IMR-90 (cell line): ENCODE results near the gene GAREM2. TPM values are rescaled to one million over a fixed set of nuclear protein-coding genes. Genes with fewer than 3 reads are reported as not detected.

ENCODE experiments used
- ATAC-seq: fragments of 200-7000 bp; cut with Tn5 transposase; 2 replicates; pipeline ENCODE4 v1.9.1; 2020; ENCODE audit warnings: low read depth, mild to moderate bottlenecking, moderate library complexity
- BruUV-seq: library from RNA; stranded (reverse); fragments of 400-500 nt; replicated peaks from 2 replicates; lab custom pipeline; 2021; lab: Mats Ljungman, UMichigan
- CTCF ChIA-PET: fragments of 300-600 bp; formaldehyde crosslinking; extraction: SDS; loops from one replicate; lab custom pipeline; 2021; ENCODE audit warnings: antibody characterized with exemption; lab: Yijun Ruan, JAX
- POLR2A ChIA-PET: fragments of 300-600 bp; sonication (Branson Sonifier 250); formaldehyde crosslinking; loops from one replicate; lab custom pipeline; 2022; ENCODE audit warnings: antibody characterized with exemption; ENCODE audit not compliant: unreplicated experiment; lab: Charles Lee
- DNase-seq: peaks from one replicate; pipeline ENCODE4 v3.0.0; 2013
- H2AFZ ChIP-seq: replicated peaks from 2 replicates; pipeline ENCODE3; 2013; ENCODE audit warnings: low read length, mild to moderate bottlenecking; ENCODE audit not compliant: poor library complexity
- H2AK5ac ChIP-seq: 2 replicates; pipeline ENCODE4 v1.6.1; 2013; ENCODE audit warnings: low read depth, low read length, inconsistent platforms
- H2AK9ac ChIP-seq: replicated peaks from 2 replicates; pipeline ENCODE3; 2013; ENCODE audit warnings: mild to moderate bottlenecking, low read depth, low read length, moderate library complexity; ENCODE audit not compliant: poor library complexity
- H2BK120ac ChIP-seq: 2 replicates; pipeline ENCODE4 v1.6.1; 2013; ENCODE audit warnings: low read depth, low read length, inconsistent platforms
- H2BK15ac ChIP-seq: 3 replicates; pipeline ENCODE4 v1.6.1; 2013; ENCODE audit warnings: low read depth, low read length, inconsistent platforms
- H2BK20ac ChIP-seq: 2 replicates; pipeline ENCODE4 v1.6.1; 2013; ENCODE audit warnings: low read depth, mild to moderate bottlenecking, inconsistent platforms, low read length, moderate library complexity
- H2BK5ac ChIP-seq: 2 replicates; pipeline ENCODE4 v1.6.1; 2013; ENCODE audit warnings: mild to moderate bottlenecking, low read depth, low read length, inconsistent platforms; ENCODE audit not compliant: poor library complexity, severe bottlenecking
- H3K14ac ChIP-seq: replicated peaks from 2 replicates; pipeline ENCODE4 v1.6.1; 2013; ENCODE audit warnings: low read depth, low read length, inconsistent platforms
- H3K18ac ChIP-seq: 2 replicates; pipeline ENCODE4 v1.6.1; 2013; ENCODE audit warnings: low read depth, low read length, control low read depth
- H3K23ac ChIP-seq: 2 replicates; pipeline ENCODE4 v1.6.1; 2013; ENCODE audit warnings: low read depth, low read length, inconsistent platforms
- H3K27ac ChIP-seq: 2 replicates; pipeline ENCODE4 v1.5.1; 2013; ENCODE audit warnings: mild to moderate bottlenecking, control low read depth, low read length; ENCODE audit not compliant: insufficient read depth
- H3K27me3 ChIP-seq: 2 replicates; pipeline ENCODE4 v1.6.1; 2013; ENCODE audit warnings: low read length; ENCODE audit not compliant: control insufficient read depth, insufficient read depth
- H3K36me3 ChIP-seq: 2 replicates; pipeline ENCODE4 v1.6.1; 2013; ENCODE audit warnings: low read length, mixed read lengths; ENCODE audit not compliant: control insufficient read depth, insufficient read depth
- H3K4ac ChIP-seq: 2 replicates; pipeline ENCODE4 v1.6.1; 2013; ENCODE audit warnings: low read depth, low read length, inconsistent platforms
- H3K4me1 ChIP-seq: 2 replicates; pipeline ENCODE4 v1.6.1; 2013; ENCODE audit warnings: low read length, mixed read lengths; ENCODE audit not compliant: control insufficient read depth, insufficient read depth
- H3K4me2 ChIP-seq: 2 replicates; pipeline ENCODE4 v1.6.1; 2013; ENCODE audit warnings: low read depth, mild to moderate bottlenecking, control low read depth, low read length, moderate library complexity
- H3K4me3 ChIP-seq: 2 replicates; pipeline ENCODE4 v1.5.1; 2013; ENCODE audit warnings: low read depth, mild to moderate bottlenecking, control low read depth, low read length, moderate library complexity; ENCODE audit not compliant: insufficient read depth
- H3K56ac ChIP-seq: 2 replicates; pipeline ENCODE4 v1.6.1; 2013; ENCODE audit warnings: low read length, inconsistent platforms; ENCODE audit not compliant: insufficient read depth; ENCODE audit errors: extremely low read depth
- H3K79me1 ChIP-seq, 2 experiments: 2 replicates each; pipeline ENCODE4 v1.6.1; 2013; ENCODE audit warnings: low read length in 2 of 2, inconsistent platforms in 1 of 2, low read depth in 1 of 2
- H3K9ac ChIP-seq: 2 replicates; pipeline ENCODE4 v1.6.1; 2013; ENCODE audit warnings: low read depth, low read length, control low read depth
- H3K9me1 ChIP-seq: 2 replicates; pipeline ENCODE4 v1.6.1; 2013; ENCODE audit warnings: low read length, inconsistent platforms; ENCODE audit not compliant: insufficient read depth
- H3K9me3 ChIP-seq: 2 replicates; pipeline ENCODE4 v1.6.1; 2013; ENCODE audit warnings: low read length; ENCODE audit not compliant: control insufficient read depth, insufficient read depth
- H4K20me1 ChIP-seq: 2 replicates; pipeline ENCODE4 v1.6.1; 2013; ENCODE audit warnings: low read length, inconsistent platforms; ENCODE audit not compliant: insufficient read depth
- H4K5ac ChIP-seq: 2 replicates; pipeline ENCODE4 v1.6.1; 2013; ENCODE audit warnings: mild to moderate bottlenecking, low read depth, low read length, control low read depth
- H4K8ac ChIP-seq, 2 experiments: 2 replicates each; pipeline ENCODE4 v1.6.1; 2013; ENCODE audit warnings: low read depth in 2 of 2, low read length in 2 of 2, control low read depth in 1 of 2, inconsistent platforms in 1 of 2
- H4K91ac ChIP-seq: 2 replicates; pipeline ENCODE4 v1.6.1; 2013; ENCODE audit warnings: low read depth, low read length, inconsistent platforms; ENCODE audit not compliant: insufficient read depth
- CEBPB ChIP-seq: IDR thresholded peaks from 2 replicates; pipeline ENCODE4 v1.6.1; 2012; ENCODE audit warnings: low read depth, low read length, improper control_type of control experiment
- ELK1 ChIP-seq: fragments of 150-350 bp; IDR thresholded peaks from 2 replicates; pipeline ENCODE4 v1.6.1; 2016; ENCODE audit warnings: low read depth, mild to moderate bottlenecking, low read length, moderate library complexity, borderline replicate concordance
- FOS ChIP-seq: fragments of 150-350 bp; IDR thresholded peaks from 2 replicates; pipeline ENCODE4 v1.6.1; 2016; ENCODE audit warnings: low read depth, low read length
- MAFK ChIP-seq: IDR thresholded peaks from 2 replicates; pipeline ENCODE4 v1.6.1; 2012; ENCODE audit warnings: low read depth, low read length, improper control_type of control experiment
- MAZ ChIP-seq: IDR thresholded peaks from 2 replicates; pipeline ENCODE4 v1.6.1; 2012; ENCODE audit warnings: low read depth, mild to moderate bottlenecking, low read length, improper control_type of control experiment, moderate library complexity, borderline replicate concordance
- MXI1 ChIP-seq: IDR thresholded peaks from 2 replicates; pipeline ENCODE4 v1.6.1; 2012; ENCODE audit warnings: low read depth, mild to moderate bottlenecking, low read length, moderate library complexity, borderline replicate concordance
- NFE2L2 ChIP-seq: fragments of 150-350 bp; IDR thresholded peaks from 2 replicates; pipeline ENCODE4 v1.6.1; 2016; ENCODE audit warnings: low read depth, mild to moderate bottlenecking, low read length
- SMC3 ChIP-seq: fragments of 150-350 bp; IDR thresholded peaks from 2 replicates; pipeline ENCODE4 v1.6.1; 2016; ENCODE audit warnings: low read depth, mild to moderate bottlenecking, antibody characterized with exemption, low read length, moderate library complexity
- USF2 ChIP-seq: fragments of 150-350 bp; IDR thresholded peaks from 2 replicates; pipeline ENCODE4 v1.6.1; 2017; ENCODE audit warnings: mild to moderate bottlenecking, antibody characterized with exemption, low read length, low read depth
- WGBS, 2 experiments: methylation state at CpG; one replicate each; pipeline versions ENCODE4 v1.1.5 to v1.1.7; 2013; ENCODE audit warnings: missing lambda C conversion rate in 2 of 2; ENCODE audit not compliant: insufficient read length in 1 of 2; ENCODE audit errors: extremely low coverage in 2 of 2; 5-methylcytosine and 5-hydroxymethylcytosine counted together
- dilution Hi-C: fragments of 300-500 bp; cut with HindIII; formaldehyde crosslinking; loops from one replicate; pipeline ENCODE4 v1.14.3; 2018; ENCODE audit warnings: low sequenced_read_pairs; ENCODE audit not compliant: unreplicated experiment
- in situ Hi-C: fragments of 300-500 bp; cut with MboI; formaldehyde crosslinking; loops from 3 replicates; pipeline ENCODE4 v1.14.3; 2019; ENCODE audit warnings: low sequenced_read_pairs, inconsistent platforms, mixed read lengths
- intact Hi-C: fragments of 100-400 bp; cut with micrococcal nuclease; formaldehyde crosslinking; loops from 2 replicates; pipeline ENCODE4 v1.10.0; 2022
- polyA plus RNA-seq, 3 experiments: library from polyadenylated mRNA; depleted of rRNA; stranded (reverse); fragments of >200 nt; gene quantifications; 2 replicates each; pipeline ENCODE4 v1.2.3, GENCODE V29; 2012; ENCODE audit warnings: low replicate concordance in 1 of 3
- total RNA-seq: library from RNA; depleted of rRNA; stranded (reverse); fragments of >200 nt; gene quantifications from 2 replicates; pipeline ENCODE4 v1.2.3, GENCODE V29; 2012

GAREM2 gene
- total and polyA plus RNA-seq, 2 of the 4 experiments (the other 2 are of a cell fraction), result 0.36 to 1.8 TPM

- WGBS, 2 experiments, result 83% methylated on average over 3 of the region's 9 CpGs; no CpG with 5 or more reads in 1 of the 2 experiments
- peaks cover 52% of the 10 kb centered on the region for H3K27me3 ChIP-seq
- BruUV-seq, result no TSS peak
- H2AK5ac ChIP-seq, result no peak overlapping the region
- no peak overlapping the region for H2AFZ ChIP-seq
- no peaks in the 10 kb centered on the region for H3K79me1 ChIP-seq
- H4K91ac ChIP-seq, result no peak overlapping the region
- H2BK15ac ChIP-seq, result no peak overlapping the region
- no peak overlapping the region for H3K4ac ChIP-seq
- ATAC-seq (no peak), DNase-seq (no peak)
- no peaks in the 10 kb centered on the region for H3K4me1 ChIP-seq
- H3K14ac ChIP-seq, result no peak overlapping the region
- no peaks in the 10 kb centered on the region for H3K9me1 ChIP-seq
- CTCF ChIA-PET, result no interaction called here
- no peak overlapping the region for H4K8ac ChIP-seq
- no peak overlapping the region for H3K23ac ChIP-seq
- H3K56ac ChIP-seq, result no peak overlapping the region
- no peak overlapping the region for H2BK120ac ChIP-seq
- H3K36me3 ChIP-seq, result no peaks in the 10 kb centered on the region
- no peak overlapping the region for H3K9ac ChIP-seq
- no peak overlapping the region for H2AK9ac ChIP-seq
- no peak overlapping the region for H3K27ac ChIP-seq
- H3K4me2 ChIP-seq, result no peak overlapping the region
- in situ Hi-C loops, result no loop called here
- H3K9me3 ChIP-seq, result no peaks in the 10 kb centered on the region; the same call in 1 of the 2 replicates
- TF ChIP-seq ELK1 (no peak), MAFK (no peak), SMC3 (no peak), USF2 (no peak), NFE2L2 (no peak), CEBPB (no peak), MAZ (no peak), MXI1 (no peak), FOS (no peak)
- no peak overlapping the region for H2BK20ac ChIP-seq
- no peak overlapping the region for H3K18ac ChIP-seq
- POLR2A ChIA-PET, result no interaction called here
- no peak overlapping the region for H2BK5ac ChIP-seq
- dilution Hi-C loops, result no loop called here
- intact Hi-C loops, result no loop called here
- no peak overlapping the region for H3K4me3 ChIP-seq
- no peaks in the 10 kb centered on the region for H4K20me1 ChIP-seq
- H4K5ac ChIP-seq, result no peak overlapping the region
Measured at GRCh38 chr2:26170795-26171194, 2.1 kb upstream of the GAREM2 start.
